HFFc6 (cell line): ENCODE results near the gene STAB2. TPM values are rescaled to one million over a fixed set of nuclear protein-coding genes. Genes with fewer than 3 reads are reported as not detected.

Source experiments
- DNase-seq: peaks from one replicate; pipeline ENCODE4 v3.0.0-alpha.2; 2018
- H3K27ac Mint-ChIP-seq: 2 replicates; pipeline ENCODE4 v1.8.0; 2020; ENCODE audit warnings: mild to moderate bottlenecking, mixed read lengths
- H3K27me3 Mint-ChIP-seq: 2 replicates; pipeline ENCODE4 v1.8.0; 2021; ENCODE audit warnings: mild to moderate bottlenecking, moderate library complexity, mixed read lengths; ENCODE audit not compliant: insufficient read depth
- H3K36me3 Mint-ChIP-seq: 2 replicates; pipeline ENCODE4 v1.8.0; 2021; ENCODE audit warnings: low read depth, mixed read lengths
- H3K4me1 Mint-ChIP-seq: 2 replicates; pipeline ENCODE4 v1.8.0; 2020; ENCODE audit warnings: low read depth, mixed read lengths
- H3K4me3 Mint-ChIP-seq: 2 replicates; pipeline ENCODE4 v1.8.0; 2020; ENCODE audit warnings: mild to moderate bottlenecking, moderate library complexity, mixed read lengths
- H3K9me3 Mint-ChIP-seq: 2 replicates; pipeline ENCODE4 v1.8.0; 2020; ENCODE audit warnings: mild to moderate bottlenecking, mixed read lengths
- total RNA-seq, 6 experiments: library from RNA; stranded (reverse); fragmentation: NEBNext Ultra II Directional; extraction: Animal tissue kit (Norgen Biotek cat#: 25700); gene quantifications; 2 replicates in 1 of 6; 3 replicates in 5 of 6; pipeline ENCODE4 v1.2.3, GENCODE V29; 2021
- TF ChIP-seq, protein P1 (sequence below): fragments of 200-600 bp; sonication (generic); IDR thresholded peaks from 2 replicates; pipeline ENCODE4 v1.5.0; 2021; ENCODE audit warnings: antibody characterized with exemption, mild to moderate bottlenecking

The STAB2 gene
- total RNA-seq, 6 experiments from 2014 or later, result not detected

DNA sequence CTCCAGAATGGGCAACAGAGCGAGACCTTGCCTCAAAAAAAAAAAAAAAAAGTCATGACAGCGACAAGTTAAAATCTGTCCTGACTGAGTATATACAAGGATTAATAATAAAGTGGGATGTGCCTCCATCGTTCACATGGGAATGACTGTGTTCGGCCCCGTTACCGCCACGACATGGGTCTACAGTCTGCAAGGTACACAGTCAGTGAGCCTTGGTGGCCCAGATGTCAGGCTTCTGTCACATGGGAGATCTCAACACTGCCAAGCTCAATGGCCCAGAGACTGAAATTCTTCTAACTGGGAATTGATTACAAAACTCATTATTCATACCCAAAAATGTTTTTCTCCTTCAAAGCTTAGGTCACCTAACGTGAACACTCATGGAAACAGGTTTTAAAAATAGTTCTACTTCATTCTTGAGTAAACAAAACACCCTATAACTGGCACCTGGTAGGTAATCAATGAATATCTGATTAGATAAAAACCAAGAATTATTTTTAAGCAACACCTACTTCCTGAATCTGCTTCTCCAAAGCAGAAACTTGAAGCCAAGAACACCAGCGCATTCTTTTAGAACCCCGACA is 188.0 kb downstream of the STAB2 start:
- Mint-ChIP-seq H3K4me3 (no peak overlapping the region), H3K9me3 (no peaks in the 10 kb centered on the region), H3K27me3 (no peaks in the 10 kb centered on the region; the same call in 1 of the 2 replicates), H3K36me3 (peaks cover 25% of the 10 kb centered on the region), H3K4me1 (peaks cover 20% of the 10 kb centered on the region), H3K27ac (no peak overlapping the region)
- TF ChIP-seq, protein P1, sequence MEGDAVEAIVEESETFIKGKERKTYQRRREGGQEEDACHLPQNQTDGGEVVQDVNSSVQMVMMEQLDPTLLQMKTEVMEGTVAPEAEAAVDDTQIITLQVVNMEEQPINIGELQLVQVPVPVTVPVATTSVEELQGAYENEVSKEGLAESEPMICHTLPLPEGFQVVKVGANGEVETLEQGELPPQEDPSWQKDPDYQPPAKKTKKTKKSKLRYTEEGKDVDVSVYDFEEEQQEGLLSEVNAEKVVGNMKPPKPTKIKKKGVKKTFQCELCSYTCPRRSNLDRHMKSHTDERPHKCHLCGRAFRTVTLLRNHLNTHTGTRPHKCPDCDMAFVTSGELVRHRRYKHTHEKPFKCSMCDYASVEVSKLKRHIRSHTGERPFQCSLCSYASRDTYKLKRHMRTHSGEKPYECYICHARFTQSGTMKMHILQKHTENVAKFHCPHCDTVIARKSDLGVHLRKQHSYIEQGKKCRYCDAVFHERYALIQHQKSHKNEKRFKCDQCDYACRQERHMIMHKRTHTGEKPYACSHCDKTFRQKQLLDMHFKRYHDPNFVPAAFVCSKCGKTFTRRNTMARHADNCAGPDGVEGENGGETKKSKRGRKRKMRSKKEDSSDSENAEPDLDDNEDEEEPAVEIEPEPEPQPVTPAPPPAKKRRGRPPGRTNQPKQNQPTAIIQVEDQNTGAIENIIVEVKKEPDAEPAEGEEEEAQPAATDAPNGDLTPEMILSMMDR, result no peak
- no peak for DNase-seq

DNA sequence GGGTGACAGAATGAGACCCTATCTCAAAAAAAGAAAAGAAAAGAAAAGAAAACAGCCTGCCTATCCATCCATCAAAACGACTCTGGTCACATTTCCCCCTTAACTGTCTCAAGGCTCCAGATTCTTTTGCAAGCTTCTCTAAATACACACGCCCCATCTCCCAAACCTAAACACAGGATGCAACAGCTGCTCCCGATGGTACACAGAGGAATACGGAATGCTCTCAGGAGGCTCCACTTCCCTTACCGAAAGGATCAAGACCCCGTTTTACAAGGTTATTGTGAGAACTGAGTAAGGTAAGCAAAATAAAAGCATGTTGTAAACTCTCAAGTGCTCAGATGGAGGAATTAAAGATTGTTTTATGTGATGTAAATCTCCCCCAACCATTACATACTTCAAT is 191.7 kb downstream of the STAB2 start:
- H3K4me3 Mint-ChIP-seq, result no peak overlapping the region
- H3K4me1 Mint-ChIP-seq, result peaks cover 25% of the 10 kb centered on the region
- H3K27ac Mint-ChIP-seq, result no peak overlapping the region
- peaks cover 43% of the 10 kb centered on the region for H3K36me3 Mint-ChIP-seq
- H3K27me3 Mint-ChIP-seq, result no peaks in the 10 kb centered on the region; the same call in 1 of the 2 replicates
- DNase-seq, result no peak
- TF ChIP-seq, protein P1, result no peak
- H3K9me3 Mint-ChIP-seq, result no peaks in the 10 kb centered on the region

DNA sequence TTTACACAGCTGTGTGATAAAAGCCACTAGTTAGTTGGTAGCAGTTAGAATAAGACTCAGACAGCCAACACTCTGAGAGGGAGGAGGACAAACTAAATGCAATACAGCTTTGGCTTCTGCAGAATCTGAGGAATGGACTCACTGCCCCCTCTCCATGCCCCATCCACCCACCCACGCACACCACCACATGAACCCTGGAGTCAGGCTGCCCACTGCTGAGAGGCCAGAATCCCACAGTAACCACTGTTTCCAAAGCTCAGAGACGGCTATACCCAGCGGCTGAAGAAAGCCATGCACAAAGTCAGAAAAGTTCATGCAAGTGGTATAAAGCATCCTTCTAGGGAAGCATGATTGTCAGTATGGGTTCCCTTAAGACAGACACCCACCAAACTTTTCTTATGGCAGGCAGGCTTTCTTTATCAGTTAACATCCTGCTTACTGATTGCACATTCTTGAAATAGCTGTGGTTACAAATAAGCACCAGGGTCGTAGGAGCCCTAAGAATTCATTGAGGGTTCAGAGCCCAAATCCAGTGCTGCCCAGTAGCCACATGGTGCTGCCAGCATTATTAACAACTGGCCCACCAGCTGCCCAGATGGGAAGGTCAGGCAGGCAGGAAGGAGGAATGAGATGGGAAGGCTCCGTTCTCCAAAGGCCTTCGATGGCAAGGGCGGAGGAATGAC is 192.5 kb downstream of the STAB2 start:
- Mint-ChIP-seq H3K4me3 (no peak overlapping the region), H3K9me3 (no peaks in the 10 kb centered on the region), H3K36me3 (peaks cover 46% of the 10 kb centered on the region), H3K27ac (peak overlapping the region; percentile 72), H3K4me1 (peaks cover 25% of the 10 kb centered on the region), H3K27me3 (no peaks in the 10 kb centered on the region; the same call in 1 of the 2 replicates)
- TF ChIP-seq, protein P1, result no peak
- peak; percentile 18 for DNase-seq

DNA sequence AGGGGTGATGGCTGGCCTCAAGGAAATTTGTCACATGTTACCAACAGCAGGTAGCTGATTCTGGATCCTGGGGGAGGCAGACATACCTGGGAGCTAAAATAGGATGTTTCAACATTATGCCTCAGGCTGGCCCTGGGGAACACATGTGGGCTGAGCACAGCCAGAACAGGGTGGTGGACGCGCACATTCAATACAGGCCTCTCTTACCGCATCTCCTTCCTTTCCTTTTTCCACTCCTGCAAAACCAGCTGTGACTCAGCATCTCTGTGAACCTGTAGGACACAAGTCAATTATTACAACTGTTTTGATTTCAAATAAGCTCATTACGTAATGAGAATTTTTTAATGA is 193.0 kb downstream of the STAB2 start:
- Mint-ChIP-seq H3K9me3 (no peaks in the 10 kb centered on the region), H3K27me3 (no peaks in the 10 kb centered on the region; the same call in 1 of the 2 replicates), H3K4me3 (no peak overlapping the region), H3K4me1 (peaks cover 27% of the 10 kb centered on the region), H3K36me3 (peaks cover 46% of the 10 kb centered on the region), H3K27ac (peak overlapping the region; percentile 72)
- peak; percentile 6 for DNase-seq
- TF ChIP-seq, protein P1, result no peak

DNA sequence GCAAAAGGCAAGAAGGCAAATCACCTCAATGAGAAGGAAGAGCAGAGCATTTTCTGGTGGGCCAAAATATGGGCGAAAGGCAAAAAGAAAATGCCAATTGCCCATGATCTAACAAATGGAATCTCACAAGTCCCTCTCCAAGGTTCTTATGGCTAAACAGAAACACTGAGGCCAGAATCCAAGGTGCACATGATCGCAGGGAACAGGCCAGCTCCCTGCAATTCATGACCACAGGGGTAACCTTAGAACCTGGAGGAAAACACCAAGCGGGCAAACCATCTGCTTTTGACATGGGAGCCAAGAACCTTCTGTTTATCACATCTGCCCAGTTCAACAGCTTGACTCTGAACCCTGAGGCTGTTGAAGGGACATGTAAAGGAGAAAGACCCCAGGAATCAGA is 193.9 kb downstream of the STAB2 start:
- peaks cover 36% of the 10 kb centered on the region for H3K4me1 Mint-ChIP-seq
- no peak overlapping the region for H3K4me3 Mint-ChIP-seq
- DNase-seq, result no peak
- H3K27ac Mint-ChIP-seq, result no peak overlapping the region
- H3K27me3 Mint-ChIP-seq, result no peaks in the 10 kb centered on the region; the same call in 1 of the 2 replicates
- no peaks in the 10 kb centered on the region for H3K9me3 Mint-ChIP-seq
- TF ChIP-seq, protein P1, result no peak
- peaks cover 49% of the 10 kb centered on the region for H3K36me3 Mint-ChIP-seq
